Activated CD4-positive, alpha-beta T cell treated with anti-CD3 and anti-CD28 coated beads, Interleukin-2, amount 50 U/mL, for 16 hours (primary cell): ENCODE data around the gene DNAI2.

Experiments
- DNase-seq: peaks from one replicate; pipeline ENCODE4 v3.0.0-alpha.2; 2020

DNAI2 gene

DNA sequence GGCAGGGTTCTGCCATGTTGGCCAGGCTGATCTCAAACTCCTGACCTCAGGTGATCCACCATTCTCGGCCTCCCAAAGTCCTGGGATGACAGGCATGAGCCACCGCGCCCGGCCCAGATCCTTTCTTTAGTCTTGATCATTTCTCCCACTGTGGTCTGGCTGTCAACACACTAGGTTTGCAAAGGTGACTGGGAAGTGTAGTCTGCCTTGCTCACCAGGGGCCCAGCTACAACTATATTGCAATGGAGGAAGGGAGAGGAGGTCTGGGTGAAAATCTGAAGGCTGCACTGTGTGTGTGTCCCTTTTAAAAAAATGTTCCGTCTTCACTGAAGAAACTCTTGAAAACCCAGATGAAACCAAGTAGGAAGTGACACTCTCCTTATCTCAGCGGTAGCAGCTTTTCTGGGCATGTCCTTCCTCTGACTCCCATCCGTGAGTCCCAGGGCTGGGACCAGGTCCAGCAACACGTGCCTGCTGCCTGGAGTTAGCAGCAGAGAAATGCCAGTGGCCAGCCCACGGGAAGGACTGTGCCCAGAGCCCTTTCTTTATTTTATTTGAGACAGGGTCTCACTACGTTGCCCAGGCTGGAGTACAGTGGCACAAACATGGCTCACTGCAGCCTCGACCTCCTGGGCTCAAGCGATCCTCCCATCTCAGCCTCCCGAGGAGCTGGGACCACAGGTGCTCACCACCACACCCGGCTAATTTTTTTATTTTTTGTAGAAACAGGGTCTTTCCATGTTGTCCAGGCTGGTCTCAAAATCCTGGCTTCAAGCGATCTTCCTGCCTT, 34.1 kb downstream of the DNAI2 start:
- no peak for DNase-seq

DNA sequence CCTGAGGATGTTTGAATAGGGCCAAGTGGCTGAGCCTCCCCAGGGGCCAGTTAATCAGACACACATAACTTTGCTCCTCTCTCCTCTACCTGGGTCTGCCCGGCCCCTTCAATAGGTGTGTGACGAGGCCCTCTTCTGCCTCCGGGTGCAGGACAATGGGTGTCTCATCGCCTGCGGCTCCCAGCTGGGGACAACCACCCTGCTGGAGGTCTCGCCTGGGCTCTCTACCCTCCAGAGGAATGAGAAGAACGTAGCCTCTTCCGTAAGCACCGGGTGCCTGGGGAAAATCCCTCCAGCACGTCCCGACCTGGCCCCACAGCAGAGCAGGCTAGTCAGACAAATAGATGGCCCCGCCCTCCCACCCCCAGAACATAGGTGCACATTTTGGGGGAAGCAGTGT, 35.9 kb downstream of the DNAI2 start:
- DNase-seq: no peak

DNA sequence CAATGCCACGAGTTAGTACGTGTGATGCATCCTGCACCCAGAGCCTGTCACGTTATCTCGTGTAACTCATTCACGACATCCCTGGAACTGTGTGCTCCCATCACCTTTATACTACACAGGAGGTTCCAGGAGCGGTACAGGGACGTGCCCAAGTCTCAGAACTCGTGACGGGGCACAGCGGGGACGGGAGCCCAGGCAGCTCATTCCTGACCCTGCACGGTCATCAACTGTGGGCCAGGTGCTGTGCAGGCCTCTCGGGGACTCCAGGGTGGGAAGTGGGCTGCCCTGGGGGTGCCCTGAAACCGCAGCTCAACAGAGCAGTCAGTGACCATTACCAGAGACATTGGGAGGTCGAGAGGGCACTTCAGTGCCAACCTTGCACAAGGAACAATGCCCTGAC, 40.8 kb downstream of the DNAI2 start:
- no peak for DNase-seq

DNA sequence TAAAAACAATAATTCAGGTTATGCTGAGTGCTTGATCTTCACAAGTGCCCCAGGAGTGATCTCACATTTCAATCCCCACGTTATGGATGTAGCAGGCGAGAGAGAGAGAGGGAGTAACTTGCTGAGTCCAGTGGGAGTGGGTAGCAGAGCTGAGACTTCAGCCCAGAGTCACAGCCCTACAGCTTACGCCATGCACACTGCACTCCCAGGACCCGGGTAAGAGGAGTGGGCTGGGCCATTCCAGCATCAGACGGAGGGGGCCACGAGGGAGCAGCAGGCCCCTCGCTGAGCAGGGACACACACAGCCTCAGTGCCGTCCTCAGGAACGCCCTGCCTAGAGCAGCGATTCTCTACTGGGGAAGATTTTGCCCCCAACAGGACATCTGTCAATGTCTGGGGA, 42.2 kb downstream of the DNAI2 start:
- DNase-seq: no peak

DNA sequence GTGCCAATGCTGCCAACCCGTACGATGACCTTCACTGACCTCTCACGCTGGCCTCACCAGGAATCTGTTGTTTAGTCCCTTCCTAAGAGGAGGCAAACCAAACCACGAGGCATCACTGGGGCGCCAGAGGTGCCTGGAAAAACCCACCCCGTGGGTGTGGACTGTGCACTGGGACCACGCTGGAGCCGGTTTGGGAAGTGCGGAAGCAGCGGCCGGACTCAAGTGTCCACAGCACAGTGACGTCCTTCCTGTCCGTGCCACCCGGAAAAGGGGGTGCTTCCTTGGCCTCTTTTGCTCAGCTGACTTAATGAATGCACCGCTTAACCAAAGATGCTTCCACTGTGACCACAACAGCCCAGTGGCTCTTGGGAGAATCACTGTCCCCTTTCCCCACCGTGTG, 43.0 kb downstream of the DNAI2 start:
- DNase-seq: no peak

DNA sequence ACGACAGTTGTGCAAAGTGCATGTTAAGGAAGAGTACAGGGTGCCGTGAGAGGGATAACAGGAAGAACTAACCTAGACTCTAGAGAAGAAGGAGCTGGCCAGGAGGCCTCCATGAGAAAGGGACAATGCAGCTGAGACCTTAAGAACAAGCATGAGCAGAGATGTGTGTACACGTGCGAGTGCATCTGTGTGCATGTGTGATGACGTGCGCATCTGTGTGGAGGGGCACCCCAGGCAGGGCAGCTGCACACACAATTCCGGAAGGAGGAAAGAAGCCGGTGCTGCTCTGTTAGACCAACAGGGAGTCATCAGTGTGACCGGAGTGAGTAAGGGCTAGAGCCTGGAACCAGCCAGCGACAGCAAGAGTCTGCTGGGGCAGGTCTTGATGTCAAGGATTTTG, 44.4 kb downstream of the DNAI2 start:
- no peak for DNase-seq

DNA sequence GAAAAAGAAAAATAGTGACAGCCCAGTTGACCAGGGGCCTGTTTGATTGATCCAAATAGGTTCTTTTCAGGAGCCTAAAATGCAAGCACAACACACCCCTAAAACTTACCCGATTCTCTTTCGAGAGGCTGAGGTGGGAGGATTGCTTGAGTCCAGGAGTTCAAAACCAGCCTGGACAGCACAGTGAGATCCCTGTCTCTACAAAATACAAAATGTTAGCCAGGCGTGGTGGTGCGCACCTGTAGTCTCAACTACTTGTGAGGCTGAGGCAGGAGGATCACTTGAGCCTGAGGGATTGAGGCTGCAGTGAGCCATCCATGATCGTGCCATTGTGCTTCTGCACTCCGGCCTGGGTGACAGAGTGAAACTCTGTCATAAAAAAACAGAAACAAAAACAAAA, 50.5 kb downstream of the DNAI2 start:
- DNase-seq: no peak

DNA sequence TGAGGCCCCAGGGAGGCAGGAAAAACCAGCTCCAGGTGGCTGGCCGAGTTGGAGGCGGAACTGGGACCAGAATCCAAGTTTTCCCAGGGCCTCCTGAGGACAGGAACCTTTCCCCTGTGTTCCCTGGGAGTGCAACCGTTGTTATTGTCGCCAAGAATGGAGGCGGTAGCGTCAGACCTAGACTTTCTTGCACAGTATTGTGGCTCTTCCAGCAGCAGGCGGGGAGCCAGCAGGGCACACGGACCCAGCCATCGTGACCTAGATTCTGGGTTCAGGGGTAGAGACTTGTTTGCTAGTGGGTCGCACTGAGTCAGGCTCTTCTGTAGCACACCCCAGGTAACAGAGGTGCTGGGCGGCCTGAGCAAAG, 51.3 kb downstream of the DNAI2 start:
- no peak for DNase-seq

DNA sequence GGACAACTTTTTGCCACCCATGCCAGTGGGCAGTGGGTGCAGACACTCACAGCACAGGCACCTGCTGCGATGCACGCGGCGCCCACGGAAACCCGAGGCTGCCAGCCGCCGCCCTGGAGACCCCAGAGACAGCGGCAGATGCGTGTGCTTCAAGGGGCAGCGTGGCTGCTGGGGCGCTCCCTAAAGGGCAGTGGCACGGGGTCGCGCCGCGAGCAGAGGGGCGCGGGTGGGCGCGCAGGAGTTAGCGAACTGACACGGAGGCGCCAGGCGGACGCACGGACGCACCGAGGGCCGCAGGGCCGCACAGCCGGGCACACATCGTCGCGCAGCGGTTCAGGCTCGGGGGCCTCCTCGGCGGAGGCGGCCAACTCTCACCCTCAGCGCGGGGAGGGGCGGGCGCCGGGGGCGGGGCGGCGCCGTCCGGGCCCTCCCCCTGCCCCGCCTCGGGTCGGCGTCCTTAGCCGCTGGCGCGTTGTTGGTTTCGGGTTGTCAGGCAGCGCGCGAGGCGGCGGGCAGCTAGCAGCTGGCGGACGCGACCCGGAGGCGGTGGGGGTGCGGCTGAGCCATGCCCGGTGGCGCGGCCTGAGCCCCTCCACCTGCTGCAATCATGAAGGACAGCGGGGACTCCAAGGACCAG, 51.8 kb downstream of the DNAI2 start, which contains the start of gene KIF19:
TSS of gene KIF19 (plus strand) at position 484 of the 637 bp plus-strand sequence. CDS start at position 608, 124 bp downstream.
- DNase-seq: peak; percentile 51

DNA sequence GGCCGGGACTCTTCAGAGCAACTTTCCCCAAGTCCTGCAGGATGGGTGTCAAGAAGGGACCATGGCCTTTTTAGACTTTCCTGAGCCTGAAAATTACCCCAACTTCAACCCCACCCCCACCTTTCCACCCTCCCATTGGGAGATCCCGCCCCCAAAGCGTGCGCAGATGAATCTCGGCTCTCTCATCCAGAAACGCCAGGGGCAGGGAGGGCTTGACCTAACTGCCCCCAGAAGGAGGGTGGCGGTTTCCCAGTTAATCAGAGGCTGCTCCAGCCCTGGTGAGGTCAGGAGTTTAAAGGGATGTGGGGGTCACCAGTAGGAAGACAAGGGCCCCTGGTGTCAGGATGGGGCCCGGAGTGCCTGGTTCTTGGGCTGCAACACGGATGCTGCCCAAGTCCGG, 52.5 kb downstream of the DNAI2 start:
- no peak for DNase-seq

DNA sequence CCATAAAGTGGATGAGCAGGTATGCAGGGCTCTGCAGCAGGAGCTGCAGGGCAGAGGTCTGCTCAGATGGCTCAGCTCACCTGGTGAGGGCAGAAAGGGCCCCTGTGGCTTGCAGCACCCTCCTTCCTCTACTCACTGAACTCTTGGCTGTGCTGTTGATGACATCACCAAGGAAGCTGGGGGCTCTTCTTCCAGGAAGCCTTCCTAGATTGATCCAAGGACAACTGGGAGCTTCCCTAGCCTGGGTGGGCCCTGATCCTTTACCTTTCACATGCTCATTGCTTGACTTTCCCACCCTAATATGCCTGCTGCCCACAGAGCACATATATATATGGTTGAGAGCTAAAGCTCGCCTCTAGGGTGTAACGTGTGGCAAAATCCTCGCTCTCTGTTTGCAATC, 54.5 kb downstream of the DNAI2 start:
- no peak for DNase-seq

DNA sequence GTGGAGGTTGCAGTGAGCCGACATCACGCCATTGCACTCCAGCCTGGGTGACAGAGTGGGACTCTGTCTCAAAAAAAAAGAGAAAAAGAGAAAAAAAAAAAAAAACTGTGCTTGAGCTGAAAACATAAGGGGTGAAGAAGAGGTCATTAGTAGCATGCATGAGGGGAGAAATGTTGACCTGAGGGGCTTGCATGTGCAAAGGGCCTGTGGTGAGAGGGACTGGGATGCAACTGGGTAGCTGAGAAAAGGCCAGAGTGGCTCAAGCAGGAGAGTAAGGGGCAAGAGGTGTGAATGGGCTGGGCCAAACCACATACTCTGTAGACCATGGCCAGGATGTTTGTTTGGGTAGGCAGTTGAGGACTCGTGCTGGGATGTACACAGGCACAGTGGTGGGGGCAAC, 55.3 kb downstream of the DNAI2 start:
- no peak for DNase-seq

DNA sequence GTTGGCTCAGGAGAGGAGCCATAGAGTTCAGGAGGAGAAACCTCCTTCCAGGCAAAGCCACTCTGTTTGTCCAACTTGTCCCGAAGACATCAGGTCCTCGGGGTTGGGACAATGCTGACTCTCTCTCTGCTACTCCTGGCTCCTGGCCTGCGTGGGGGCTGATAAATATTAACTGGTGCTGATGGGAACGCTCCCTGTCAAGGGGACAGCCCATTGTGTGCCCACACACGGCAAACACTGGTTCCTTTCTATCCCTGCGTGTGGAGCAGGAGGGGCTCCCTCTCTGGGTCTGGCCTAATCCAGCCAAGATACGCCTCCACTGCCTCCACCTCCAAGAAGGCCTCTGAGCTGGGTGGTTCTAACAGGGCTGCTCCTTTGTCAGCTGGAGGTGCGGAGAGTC, 56.4 kb downstream of the DNAI2 start:
- DNase-seq: no peak

DNA sequence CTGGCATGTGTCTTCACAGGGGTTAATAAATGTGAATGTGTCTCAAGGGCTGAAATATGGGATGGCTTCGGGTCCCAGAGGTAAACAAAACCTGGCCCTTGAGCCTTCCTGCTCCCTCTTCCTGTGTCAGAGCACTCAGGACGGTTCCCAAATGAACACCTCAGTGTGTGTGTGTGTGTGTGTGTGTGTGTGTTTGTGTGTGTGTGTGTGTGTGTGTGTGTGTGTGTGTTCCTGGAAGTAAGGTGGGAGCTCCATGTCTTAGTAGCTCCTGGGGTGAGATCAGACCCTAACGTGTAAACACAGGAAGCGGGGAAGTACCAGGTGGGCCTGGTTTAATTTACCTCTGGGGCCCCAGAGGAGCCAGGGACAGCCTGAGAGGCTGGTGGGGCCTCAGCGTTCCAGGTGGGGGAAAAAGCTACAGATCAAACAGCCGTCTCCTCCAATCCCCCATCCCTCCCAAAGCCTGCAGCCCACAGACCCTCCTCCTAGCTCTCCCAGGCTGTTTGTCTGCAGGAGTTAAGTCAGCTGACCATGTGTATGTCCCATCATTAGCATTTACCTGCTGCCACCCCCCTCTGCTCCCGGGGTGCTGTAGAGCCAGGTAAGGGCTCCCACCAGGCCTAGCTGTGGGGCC, 58.1 kb downstream of the DNAI2 start:
- DNase-seq: no peak

DNA sequence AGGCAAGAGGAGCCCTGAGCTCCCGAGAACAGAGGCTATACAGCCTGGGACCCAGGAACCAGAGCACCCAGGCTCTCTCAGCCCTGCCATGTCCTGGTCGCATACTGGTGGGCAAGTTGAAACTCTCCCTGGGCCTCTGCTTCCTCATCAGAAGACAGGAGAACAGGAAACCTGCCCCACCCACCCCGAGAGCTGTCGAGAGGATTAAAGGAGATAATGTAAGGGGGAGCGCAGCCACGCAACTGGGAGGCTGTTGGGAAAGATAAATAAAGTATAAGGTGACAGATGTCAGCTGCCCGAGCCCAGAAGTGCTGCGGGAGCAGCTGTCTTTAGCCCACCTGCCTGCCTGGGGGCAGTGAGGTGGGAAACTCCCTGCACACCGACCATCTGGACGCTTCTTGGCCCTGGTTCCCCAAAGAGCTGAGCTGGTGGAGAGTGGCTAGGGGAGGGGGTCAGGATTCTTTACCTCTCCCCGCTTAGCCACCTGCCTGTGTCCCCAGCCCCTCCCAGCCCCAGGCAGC, 58.8 kb downstream of the DNAI2 start:
- no peak for DNase-seq

DNA sequence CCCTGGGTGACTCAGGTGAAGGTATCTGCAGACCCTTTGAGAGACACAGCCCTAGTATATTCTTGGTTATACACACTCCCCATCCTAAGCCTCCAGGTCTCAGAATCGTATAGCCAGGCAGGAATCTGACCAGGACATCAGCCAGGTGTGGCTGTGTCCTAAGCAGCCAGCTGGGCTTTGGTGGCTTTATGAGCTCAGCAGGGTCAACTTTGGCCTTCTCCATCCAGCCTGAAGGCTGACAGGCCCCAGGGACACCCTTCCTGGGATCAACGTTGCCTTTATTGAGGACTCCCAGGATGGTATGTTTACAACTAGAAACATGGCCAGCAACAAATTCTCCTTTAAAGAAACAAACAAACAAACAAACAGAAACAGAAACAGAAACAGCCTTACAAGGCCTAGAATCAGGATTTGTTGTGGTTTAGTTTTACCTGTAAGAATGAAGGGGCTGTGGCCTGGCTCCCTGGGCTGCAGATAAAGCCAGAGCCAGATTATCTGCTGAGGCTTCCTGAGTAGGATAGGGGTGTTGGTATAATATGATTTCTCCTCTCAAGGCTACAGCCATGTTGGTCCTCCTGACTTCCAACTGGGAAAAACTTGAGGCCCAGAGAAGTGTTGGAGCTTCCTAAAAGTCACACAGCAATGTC, 60.5 kb downstream of the DNAI2 start:
- DNase-seq: no peak

DNA sequence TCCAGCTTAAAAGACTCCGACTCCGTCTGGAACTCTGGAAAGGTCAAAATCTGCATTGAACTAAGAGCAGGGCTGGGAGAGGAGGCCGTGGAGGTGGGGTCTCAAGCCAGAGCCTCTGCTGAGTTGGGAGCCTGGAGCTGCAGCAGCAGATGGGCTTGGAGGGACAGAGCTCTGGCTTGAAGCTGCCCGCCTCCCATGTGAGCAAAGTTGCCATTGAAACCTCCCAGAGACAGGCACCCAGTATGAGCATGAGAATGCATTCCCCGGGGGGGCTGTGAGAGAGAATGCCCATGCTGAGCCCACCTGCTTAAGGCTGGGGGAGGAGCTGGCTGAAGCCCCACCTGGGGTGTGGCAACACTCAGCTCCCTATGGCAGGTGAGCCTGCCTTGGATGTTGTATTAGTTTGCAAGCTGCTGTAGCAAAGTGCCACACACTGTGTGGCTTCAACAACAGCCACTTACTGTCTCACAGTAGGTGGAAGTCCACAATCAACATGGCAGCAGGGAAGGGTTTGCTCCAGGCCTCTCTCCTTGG, 61.6 kb downstream of the DNAI2 start:
- no peak for DNase-seq

DNA sequence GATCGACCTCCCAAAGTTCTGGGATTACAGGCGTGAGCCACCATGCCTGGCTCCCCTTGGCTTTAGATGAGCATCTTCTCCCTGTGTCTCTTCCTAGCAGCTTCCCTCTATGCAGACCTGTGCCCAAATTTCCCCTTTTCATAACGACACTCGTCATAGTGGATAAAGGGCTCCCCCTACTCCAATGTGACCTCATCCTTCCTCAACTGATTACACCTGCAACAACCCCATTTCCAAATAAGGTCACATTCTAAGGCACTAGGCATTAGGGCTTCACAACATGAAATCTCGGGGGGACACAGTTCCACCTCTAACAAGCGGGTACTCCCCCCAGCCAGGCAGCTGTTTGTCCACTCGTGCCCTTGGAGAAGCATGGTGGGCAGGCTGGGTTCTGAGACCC, 62.3 kb downstream of the DNAI2 start:
- DNase-seq: no peak

DNA sequence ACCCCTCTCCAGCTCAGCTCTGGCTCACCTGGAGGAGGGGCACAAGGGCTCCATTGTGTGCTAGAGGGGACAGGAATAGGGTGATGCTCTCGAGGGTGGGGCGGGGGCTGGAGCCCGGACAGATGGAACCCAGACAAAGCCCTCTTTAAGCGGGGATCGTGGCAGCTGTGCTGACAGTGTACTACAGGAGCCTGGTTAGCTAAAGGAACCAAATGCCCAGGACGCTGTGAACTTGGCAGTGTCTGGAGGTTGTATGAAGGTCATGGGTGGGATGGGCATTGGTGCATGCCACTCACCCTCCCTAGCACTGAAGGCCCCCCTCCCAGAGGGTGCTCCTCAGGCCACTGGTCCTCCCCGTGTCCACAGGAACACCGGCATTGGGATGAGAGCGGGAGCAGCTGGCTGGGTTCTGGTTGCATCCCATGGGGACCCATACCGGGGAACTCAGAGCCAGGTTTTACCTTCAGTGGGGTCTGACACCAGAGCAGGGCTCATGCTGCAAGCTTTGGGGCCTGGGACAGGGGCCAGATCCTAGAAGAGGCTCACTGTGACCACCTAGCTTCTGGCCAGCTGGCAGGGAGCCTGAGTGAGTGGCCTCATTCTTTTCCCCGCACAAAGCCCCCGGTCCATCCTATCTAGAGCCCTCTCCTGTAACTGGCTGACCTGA, 63.9 kb downstream of the DNAI2 start:
- no peak for DNase-seq

DNA sequence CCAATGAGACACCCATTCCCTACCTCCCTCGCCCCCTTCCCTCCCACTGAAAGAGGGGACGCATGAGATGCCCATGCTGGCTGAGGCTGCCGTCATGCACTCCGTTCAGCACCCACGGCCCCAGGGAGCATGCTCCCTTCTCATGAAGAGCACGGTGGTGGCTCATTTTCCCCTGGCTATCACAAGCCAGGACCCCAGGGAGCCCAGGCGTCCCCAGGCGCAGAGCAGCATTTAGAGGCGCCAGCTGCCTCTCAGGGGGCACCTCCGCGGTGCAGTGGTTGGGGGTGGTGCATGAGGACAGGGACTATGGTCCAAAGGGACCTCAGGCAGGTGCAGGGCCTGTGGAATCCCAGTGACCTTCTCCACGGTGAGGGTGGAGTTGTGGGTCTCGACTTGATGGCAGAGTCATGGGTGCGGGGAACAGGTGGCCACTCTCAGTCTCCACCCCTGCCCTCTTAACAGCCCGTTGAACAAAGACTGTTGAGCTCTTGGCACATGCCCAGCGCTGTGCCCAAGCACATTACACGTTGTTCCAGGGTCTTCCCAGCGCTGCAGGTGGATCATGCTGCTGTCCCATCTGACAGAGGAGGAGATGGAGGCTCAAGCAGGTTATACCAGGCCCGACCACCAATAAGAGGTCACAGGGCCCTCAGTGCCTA, 65.6 kb downstream of the DNAI2 start:
- no peak for DNase-seq

DNA sequence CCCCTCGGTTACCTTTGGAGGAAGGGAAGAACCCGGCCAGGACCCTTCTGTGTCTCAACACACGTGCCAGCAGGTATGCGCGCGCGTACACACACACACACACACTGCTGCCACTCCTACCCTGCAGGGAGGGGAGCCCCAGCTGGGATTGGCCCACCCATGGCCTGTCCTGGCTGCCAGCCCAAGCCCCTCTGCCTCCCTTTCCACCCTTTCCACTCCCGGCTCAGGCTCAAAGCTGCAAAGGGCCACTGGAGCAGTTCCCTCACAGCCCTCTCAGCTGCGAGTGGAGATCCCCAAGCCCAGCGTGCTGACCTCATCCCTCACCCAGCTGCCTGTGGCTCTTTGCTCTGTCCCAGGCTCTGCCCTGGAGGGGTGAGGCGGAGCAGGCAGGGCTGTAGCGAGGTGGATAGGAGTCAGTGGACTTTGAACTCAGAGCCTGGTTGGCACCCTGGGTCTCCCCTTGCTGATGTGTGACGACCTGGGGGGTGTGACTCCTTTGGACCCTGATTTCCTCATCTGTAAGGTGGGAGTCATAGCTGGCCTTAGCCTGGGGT, 66.5 kb downstream of the DNAI2 start:
- DNase-seq: no peak

DNA sequence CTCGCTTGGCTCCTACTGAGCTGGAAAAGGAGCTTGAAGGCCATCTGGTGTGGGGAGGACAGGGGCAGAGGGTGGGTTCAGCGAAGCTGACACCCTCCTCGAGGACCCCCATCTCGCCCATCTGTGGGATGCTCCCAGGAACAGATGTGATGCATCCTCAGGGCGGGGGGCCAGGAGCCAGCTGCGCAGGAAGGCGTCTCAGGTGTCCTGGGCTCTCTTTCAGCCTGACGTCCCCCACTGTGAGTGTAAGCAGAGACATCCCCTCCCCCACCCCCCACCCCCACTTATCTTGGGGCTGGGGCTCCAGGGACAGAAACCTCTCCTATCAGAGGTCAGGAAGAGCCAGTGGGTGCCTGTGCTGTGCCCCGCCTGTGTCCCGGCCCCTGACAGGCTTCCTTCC, 68.2 kb downstream of the DNAI2 start:
- DNase-seq: no peak
